Activated naive CD4-positive, alpha-beta T cell treated with anti-CD3 and anti-CD28 coated beads, Interleukin-2, amount 50 U/mL, for 24 hours (primary cell): ENCODE results near the gene PIK3R6.
"Not testable (repeated sequence)": the region's sequence is repeated elsewhere in the genome, so short reads cannot be mapped to it uniquely, and the experiment has no call there.

Experiments used
- H3K27ac Mint-ChIP-seq: one replicate; pipeline ENCODE4 v1.8.0; 2021; ENCODE audit warnings: mild to moderate bottlenecking, mixed read lengths
- H3K27me3 Mint-ChIP-seq: one replicate; pipeline ENCODE4 v1.8.0; 2021; ENCODE audit warnings: mixed read lengths
- H3K36me3 Mint-ChIP-seq: one replicate; pipeline ENCODE4 v1.8.0; 2021; ENCODE audit warnings: mixed read lengths
- H3K4me1 Mint-ChIP-seq: one replicate; pipeline ENCODE4 v1.8.0; 2021; ENCODE audit warnings: mixed read lengths
- H3K4me3 Mint-ChIP-seq: one replicate; pipeline ENCODE4 v1.8.0; 2021; ENCODE audit warnings: mild to moderate bottlenecking, mixed read lengths
- H3K9me3 Mint-ChIP-seq: one replicate; pipeline ENCODE4 v1.8.0; 2021; ENCODE audit warnings: mixed read lengths

Gene PIK3R6

DNA sequence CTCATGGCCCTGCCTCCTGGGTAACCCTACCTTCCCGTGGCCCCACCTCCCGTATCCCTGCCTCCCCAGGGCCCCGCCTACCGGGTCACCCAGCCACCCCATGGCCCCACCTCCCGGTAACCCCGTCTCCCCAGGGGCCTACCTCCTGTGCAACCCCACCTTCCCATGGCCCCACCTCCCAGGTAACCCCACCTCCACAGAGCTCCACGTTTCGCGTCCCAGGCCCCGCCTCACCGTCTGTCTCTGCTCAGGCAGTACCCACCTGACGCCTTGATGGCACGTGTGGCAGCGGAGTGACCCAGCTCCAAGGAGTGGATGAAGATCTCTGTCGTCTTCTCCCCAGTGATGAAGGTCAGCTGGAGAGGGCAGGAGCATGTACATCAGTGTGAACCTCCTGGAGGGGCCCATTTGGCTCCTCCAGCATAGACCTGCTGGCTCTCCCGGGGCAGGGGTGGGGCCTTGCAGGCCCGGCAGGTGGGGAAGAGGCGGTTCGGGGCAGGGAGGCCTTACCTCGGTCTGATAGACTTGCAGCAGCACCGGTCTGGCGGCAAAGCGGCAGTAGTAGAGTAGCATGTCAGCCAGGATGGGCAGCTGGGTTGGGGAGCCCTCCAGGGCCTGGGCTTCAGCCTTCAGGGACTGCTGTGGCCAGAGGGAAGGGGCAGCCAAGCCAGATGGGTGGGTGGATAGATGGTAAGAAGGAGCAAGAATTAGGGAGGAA lies 18.7 kb upstream of the PIK3R6 start:
- Mint-ChIP-seq H3K9me3 (no peaks in the 10 kb centered on the region), H3K27me3 (no peaks in the 10 kb centered on the region), H3K36me3 (peaks cover 21% of the 10 kb centered on the region), H3K4me1 (no peaks in the 10 kb centered on the region), H3K4me3 (no peak overlapping the region), H3K27ac (peak overlapping the region; percentile 85)

DNA sequence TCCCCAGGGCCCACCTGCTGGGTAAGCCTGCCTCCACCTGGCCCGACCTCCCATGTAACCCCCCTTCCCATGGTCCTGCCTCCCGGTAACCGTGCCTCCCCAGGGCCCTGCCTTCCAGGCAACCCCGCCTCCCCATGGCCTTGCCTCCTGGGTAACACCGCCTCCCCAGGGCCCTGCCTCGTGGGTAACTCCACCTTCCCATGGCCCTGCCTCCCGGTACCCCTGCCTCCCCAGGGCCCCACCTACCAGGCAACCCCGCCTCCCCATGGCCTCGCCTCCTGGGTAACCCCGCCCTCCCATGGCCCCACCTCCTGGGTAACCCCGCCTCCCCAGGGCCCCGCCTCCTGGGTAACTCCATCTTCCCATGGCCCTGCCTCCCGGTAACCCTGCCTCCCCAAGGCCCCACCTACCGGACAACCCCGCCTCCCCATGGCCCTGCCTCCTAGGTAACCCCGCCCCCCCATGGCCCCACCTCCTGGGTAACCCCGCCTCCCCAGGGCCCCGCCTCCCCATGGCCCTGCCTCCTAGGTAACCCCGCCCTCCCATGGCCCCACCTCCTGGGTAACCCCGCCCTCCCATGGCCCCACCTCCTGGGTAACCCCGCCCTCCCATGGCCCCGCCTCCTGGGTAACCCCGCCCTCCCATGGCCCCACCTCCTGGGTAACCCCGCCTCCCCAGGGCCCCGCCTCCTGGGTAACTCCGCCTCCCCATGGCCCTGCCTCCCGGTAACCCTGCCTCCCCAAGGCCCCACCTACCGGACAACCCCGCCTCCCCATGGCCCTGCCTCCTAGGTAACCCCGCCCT lies 17.9 kb upstream of the PIK3R6 start:
- not testable (repeated sequence) for H3K27ac Mint-ChIP-seq, H3K27me3 Mint-ChIP-seq, H3K9me3 Mint-ChIP-seq, H3K4me3 Mint-ChIP-seq, H3K4me1 Mint-ChIP-seq
- H3K36me3 Mint-ChIP-seq = peaks cover 21% of the 10 kb centered on the region

DNA sequence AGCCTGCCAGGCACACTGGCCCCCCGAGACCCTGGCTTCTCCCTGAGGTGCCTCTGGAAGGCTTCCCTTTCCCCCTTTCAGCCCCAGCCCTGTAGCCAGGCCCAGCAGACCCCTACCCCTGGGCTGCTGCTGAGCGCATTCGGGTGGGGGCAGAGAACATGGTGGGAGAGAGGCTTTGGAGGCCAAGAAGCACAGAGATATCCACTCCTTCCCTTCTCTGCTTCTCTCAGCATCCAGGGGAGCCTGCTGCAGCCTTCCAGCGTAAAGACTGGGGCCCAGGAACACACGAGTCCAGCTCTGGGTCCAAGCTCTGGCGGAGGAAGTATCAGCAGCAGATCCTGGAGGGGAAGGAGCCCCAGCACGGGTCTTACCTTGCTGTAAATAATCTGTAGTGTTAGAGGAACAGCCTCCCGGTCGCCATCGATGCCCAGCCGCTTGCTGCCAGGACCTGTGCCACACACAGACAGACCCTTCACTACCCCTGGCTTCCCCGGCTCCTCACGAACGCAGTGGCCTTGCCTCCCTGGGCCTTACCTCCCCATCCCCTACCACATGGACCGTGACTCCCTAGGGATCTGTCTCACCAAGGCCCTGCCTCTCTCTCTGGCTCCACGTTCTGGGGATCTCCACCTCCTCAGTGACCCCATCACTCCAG lies 17.0 kb upstream of the PIK3R6 start:
- peaks cover 21% of the 10 kb centered on the region for H3K36me3 Mint-ChIP-seq
- H3K27me3 Mint-ChIP-seq = no peaks in the 10 kb centered on the region
- no peak overlapping the region for H3K4me3 Mint-ChIP-seq
- peak overlapping the region; percentile 38 for H3K27ac Mint-ChIP-seq
- no peaks in the 10 kb centered on the region for H3K9me3 Mint-ChIP-seq
- H3K4me1 Mint-ChIP-seq = no peaks in the 10 kb centered on the region

DNA sequence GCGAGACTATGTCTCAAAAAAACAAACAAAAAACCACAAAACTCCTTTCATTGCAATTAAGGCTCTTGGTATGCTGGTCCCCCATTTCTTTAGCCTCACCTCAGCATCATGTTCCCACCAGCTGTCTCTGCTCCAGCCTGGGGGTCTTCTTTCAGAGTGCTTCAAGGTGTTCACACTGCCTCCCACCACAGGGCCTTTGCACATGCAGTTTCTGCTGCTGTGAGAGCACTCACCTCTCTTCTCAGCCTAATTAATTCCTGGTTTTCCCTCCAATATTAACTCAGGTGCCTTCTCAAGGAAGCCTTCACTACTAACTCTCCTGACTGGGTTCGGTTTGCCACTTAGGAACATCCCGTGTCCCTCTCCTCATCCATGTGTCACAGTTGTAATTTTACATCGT lies 15.9 kb upstream of the PIK3R6 start:
- H3K36me3 Mint-ChIP-seq = peaks cover 23% of the 10 kb centered on the region
- no peaks in the 10 kb centered on the region for H3K4me1 Mint-ChIP-seq
- H3K27ac Mint-ChIP-seq = no peak overlapping the region
- H3K4me3 Mint-ChIP-seq = no peak overlapping the region
- H3K27me3 Mint-ChIP-seq = no peaks in the 10 kb centered on the region
- no peaks in the 10 kb centered on the region for H3K9me3 Mint-ChIP-seq

DNA sequence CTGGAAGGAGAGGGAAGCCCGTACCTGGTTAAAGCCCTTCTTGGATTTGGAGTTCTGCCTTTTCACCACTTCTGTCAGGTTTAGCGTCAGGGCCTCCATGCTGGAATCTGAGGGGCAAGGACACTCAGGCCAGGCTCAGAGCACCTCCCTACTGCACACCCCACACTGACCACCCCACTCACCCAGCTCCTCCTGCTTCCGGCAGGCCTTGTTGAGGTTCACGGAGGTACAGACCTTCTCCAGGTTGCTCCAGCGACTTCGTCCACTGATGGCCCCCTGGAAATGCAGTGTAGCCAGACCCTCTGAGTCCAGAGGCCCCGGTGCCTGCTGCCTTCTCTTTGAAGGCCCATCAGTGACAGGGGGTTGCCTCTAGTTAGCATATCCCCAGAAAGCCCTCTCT lies 14.1 kb upstream of the PIK3R6 start:
- H3K4me3 Mint-ChIP-seq = no peak overlapping the region
- H3K27ac Mint-ChIP-seq = no peak overlapping the region
- no peaks in the 10 kb centered on the region for H3K9me3 Mint-ChIP-seq
- H3K4me1 Mint-ChIP-seq = peaks cover 4% of the 10 kb centered on the region
- H3K36me3 Mint-ChIP-seq = peaks cover 30% of the 10 kb centered on the region
- no peaks in the 10 kb centered on the region for H3K27me3 Mint-ChIP-seq

DNA sequence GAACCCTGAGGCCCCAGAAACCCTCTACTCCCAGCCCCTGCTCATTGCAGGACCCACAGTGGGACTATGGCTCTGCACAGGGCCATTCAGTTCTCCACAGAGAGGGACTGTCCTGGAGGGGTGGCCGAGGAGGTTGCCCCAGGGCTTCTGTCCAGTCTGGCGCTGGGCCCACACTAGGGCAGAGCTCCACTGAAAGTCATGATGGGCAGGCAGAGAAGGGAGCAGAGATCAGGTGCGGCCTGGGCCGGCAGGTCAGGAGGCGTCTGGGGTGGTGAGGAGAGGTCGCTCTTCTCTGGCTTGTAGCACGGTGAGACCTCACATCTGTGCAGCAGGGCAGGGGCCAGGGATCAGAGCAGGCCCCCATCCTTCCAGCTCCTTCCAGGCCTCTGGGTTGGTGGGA lies 13.0 kb upstream of the PIK3R6 start:
- Mint-ChIP-seq H3K27ac (no peak overlapping the region), H3K4me3 (no peak overlapping the region), H3K36me3 (peaks cover 25% of the 10 kb centered on the region), H3K27me3 (no peaks in the 10 kb centered on the region), H3K4me1 (peaks cover 4% of the 10 kb centered on the region), H3K9me3 (no peaks in the 10 kb centered on the region)

DNA sequence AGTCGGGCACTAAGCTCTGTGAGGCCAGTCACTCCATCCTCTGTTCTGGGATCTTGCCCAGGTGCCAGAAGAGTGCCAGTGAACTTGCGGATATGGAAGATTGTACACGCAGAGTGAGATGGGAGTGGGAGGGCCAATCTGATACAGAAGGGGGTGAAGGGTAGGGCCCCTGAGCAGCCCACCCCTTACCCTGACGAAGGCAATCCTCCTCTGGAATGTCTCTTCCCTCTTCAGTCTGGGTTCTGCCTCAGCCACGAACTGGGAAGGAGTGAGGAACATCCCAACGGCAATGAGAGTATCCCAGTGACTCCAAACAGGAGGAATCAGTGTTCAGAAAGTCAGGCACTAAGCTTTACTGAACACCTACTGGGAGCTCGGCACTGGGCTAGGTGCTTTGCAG lies 11.9 kb upstream of the PIK3R6 start:
- Mint-ChIP-seq H3K4me1 (peaks cover 12% of the 10 kb centered on the region), H3K27me3 (no peaks in the 10 kb centered on the region), H3K36me3 (peaks cover 25% of the 10 kb centered on the region), H3K9me3 (no peaks in the 10 kb centered on the region), H3K27ac (no peak overlapping the region), H3K4me3 (no peak overlapping the region)

DNA sequence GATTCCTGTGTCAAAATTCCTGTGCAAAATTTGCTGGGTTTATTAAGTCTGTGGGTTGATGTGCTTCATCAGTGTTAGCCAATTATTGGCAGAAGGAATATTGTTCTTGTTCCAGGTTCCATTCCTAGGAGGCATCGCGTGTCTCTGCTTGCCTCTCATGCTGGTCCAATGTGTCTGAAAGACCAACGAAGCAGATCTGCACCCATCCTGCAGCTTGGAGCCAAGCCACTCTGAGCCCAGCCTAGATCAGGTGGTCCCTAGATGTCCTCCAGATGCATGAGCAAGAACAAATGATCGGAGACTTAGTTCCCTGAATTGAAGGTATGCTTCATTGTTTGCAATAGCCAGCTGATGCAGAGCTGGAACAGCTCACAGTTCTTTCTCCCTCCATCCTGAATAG lies 10.5 kb upstream of the PIK3R6 start:
- H3K4me3 Mint-ChIP-seq = no peak overlapping the region
- H3K36me3 Mint-ChIP-seq = peaks cover 15% of the 10 kb centered on the region

DNA sequence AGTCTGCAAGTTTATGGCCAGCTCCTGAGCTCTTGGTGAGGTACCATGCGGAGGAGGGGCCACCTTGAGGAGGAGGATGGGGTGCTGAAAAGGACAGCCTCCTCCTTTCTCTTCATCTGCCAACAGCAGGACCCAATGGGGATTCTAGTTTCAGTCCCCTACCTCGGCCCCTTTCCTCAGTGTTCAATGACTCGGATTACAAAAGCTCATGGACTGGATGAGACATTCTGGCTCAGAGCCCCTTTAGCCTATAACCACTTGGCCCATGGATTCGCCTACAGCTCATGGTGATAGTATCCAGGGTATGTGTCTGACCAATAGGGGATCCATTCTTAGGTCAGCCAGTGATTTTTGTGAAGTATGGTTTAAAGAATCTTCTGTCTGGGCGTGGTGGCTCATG lies 8.5 kb upstream of the PIK3R6 start:
- H3K4me3 Mint-ChIP-seq = no peak overlapping the region
- H3K4me1 Mint-ChIP-seq = peaks cover 19% of the 10 kb centered on the region
- H3K36me3 Mint-ChIP-seq = peaks cover 12% of the 10 kb centered on the region
- no peak overlapping the region for H3K27ac Mint-ChIP-seq
- no peaks in the 10 kb centered on the region for H3K27me3 Mint-ChIP-seq
- no peaks in the 10 kb centered on the region for H3K9me3 Mint-ChIP-seq

More for the DNA sequence above, 10.5 kb upstream of the PIK3R6 start:
- H3K9me3 Mint-ChIP-seq = no peaks in the 10 kb centered on the region
- no peaks in the 10 kb centered on the region for H3K27me3 Mint-ChIP-seq
- H3K27ac Mint-ChIP-seq = peak overlapping the region; percentile 78
- peaks cover 19% of the 10 kb centered on the region for H3K4me1 Mint-ChIP-seq

DNA sequence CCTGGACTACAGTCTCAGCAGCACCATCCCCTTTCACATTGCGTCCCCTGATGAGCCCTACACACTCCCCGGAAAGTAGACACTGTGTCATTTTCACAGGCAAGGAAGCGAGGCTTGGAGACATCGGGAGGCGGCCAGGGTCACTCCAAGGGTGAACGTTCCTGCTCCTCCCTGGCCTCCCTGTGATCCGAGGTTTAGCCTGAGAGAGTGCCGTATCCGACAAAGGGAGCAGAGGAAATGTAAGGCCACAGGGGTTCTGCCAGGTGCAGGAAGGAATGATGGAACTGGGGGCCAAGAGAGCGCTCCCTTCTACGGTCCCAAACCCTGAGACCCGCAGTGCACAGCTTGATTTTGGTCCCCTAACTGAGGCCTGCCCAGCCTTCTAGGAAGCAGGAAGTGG lies 8.0 kb upstream of the PIK3R6 start:
- H3K27me3 Mint-ChIP-seq = no peaks in the 10 kb centered on the region
- H3K9me3 Mint-ChIP-seq = no peaks in the 10 kb centered on the region
- peaks cover 19% of the 10 kb centered on the region for H3K4me1 Mint-ChIP-seq
- no peak overlapping the region for H3K27ac Mint-ChIP-seq
- peaks cover 12% of the 10 kb centered on the region for H3K36me3 Mint-ChIP-seq
- no peak overlapping the region for H3K4me3 Mint-ChIP-seq

DNA sequence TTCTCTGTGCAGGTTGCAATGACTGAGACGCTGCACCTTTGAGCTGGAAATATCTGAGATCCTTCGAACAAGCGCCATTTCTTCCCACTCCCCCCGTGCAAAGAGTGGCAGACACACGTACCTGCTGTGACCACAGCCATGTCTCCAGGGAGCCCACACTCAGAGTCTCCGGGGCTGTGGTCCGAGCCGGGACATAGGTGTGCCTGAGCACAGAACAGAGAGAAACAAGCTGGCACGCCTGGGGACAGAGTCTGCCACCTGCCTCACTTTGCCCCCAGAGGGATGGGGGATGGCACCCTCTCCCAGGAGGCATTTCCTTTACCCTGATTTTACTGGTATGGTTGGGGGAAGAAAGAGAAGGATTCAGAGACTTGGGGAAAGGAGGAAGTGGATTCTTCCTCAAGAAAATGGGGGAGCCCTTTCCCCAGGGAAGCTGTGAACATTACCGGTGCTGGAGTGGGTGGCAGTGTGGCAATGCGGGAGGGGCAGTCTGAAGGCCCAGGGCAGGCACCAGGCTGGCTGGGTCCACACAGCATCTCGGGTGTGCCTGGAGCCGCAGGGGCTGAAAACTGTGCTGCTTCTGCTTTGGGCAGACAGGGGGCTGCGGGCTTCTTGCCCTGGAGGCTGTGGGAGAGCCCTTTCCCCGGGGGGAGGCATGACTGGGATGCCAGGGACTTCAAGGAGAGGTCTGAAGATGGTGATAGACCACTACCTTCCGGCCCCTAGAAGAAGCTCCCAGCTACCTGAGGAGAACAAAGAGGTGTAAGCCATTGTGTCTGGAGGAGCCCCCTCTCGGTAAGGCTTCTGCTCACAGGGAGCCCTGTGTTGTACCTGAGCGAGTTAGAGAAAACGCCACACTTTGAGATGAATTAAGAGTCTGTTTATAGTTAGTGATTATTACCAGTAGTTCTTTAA lies 6.6 kb upstream of the PIK3R6 start:
- H3K27ac Mint-ChIP-seq = no peak overlapping the region
- peaks cover 19% of the 10 kb centered on the region for H3K4me1 Mint-ChIP-seq
- no peaks in the 10 kb centered on the region for H3K9me3 Mint-ChIP-seq
- no peak overlapping the region for H3K4me3 Mint-ChIP-seq
- peaks cover 12% of the 10 kb centered on the region for H3K36me3 Mint-ChIP-seq
- H3K27me3 Mint-ChIP-seq = no peaks in the 10 kb centered on the region

DNA sequence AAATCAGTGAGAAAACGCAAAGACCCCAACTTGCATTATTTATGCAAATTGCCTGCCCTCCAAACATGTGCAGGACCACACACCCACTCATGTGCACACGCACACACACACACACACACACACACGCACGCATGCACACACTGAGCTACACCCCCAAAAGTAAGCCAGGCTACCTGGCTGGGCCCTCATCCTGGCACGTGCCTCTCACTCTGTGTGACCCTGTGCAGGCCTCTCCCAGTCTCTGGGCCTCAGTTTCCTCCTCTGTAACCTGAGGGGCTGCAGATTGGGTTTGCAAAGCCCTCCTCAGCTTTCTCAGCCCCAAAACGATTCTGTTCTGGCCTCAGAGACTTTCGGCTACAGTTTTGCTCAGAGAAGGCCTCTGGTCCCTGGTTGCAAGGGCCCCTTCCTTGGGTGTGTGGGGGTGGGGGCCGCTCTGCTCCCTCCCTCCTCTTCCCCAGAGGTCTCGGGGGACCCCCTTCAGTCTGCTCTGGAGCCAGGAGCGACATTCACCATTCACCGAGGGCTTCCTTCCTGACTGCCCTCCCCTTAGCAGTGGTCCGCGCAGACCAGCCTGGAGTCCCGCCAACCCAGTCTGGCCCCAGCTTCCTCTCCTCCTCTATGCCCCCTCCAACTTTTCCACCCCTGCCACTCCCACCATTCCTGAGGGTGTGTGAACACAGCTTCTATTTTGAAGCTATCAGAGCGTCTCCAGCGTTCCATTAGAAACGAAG lies 5.4 kb upstream of the PIK3R6 start:
- Mint-ChIP-seq H3K27ac (no peak overlapping the region), H3K9me3 (no peaks in the 10 kb centered on the region), H3K36me3 (peaks cover 6% of the 10 kb centered on the region), H3K27me3 (no peaks in the 10 kb centered on the region), H3K4me1 (peaks cover 27% of the 10 kb centered on the region), H3K4me3 (no peak overlapping the region)

DNA sequence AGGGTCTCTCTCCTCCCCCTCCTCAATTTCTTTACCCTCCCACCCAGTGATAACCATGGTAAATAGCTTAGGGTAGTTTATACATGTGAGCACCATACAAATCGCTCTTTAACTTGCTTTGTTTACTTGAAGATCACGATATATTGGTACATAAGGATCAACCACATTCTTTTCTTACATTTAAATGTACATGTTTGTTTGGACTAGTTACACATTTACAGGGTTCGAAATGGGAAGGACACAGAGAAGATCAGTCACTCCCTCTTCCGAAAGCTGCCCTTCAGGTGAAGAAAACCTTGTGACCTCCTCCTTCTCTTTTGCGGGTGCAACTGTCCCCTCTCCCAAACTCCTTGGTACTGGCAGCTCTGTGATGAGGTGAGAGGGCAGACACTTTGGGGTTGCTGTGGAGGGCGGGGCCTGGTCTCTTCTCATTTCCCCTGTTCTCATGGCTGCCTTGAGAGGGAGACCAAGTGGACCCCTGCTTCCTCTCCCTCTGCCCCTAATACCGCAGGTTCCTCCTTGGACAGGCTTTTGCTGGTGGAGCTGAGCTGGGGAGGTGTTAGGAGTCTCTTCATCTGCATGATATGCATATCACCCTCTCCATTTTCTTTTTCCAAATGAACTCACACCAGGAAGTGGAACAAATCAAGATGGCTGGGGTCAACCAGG lies 4.7 kb upstream of the PIK3R6 start:
- H3K4me1 Mint-ChIP-seq = peaks cover 30% of the 10 kb centered on the region

DNA sequence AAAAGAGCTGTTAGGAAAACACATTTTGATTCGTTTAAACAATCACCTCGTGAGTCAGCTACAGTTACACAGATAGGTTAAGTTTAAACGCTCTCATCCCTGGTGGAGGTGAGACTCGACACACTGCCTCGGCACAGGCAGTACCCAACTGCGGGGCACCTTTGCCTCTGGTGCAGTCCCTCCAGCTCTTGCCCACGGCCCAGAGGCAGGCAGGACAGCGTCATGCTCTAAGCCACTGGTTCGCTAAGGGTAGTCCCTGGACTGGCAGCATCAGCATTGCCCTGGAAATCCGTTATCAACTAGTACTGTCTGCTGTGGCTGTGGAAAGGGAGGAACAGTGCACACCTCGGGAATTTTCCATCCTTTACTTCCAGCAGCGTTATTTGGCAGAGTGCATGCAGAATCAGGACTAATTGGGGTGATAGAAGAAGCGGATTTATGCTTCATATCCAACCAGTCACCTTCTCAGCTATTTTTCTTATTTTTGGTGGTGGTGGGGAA lies 3.7 kb upstream of the PIK3R6 start:
- Mint-ChIP-seq H3K9me3 (no peaks in the 10 kb centered on the region), H3K4me1 (peaks cover 38% of the 10 kb centered on the region), H3K4me3 (no peak overlapping the region), H3K27me3 (no peaks in the 10 kb centered on the region), H3K27ac (no peak overlapping the region), H3K36me3 (no peaks in the 10 kb centered on the region)

More for the DNA sequence above, 4.7 kb upstream of the PIK3R6 start:
- Mint-ChIP-seq H3K36me3 (peaks cover 2% of the 10 kb centered on the region), H3K9me3 (no peaks in the 10 kb centered on the region), H3K27me3 (no peaks in the 10 kb centered on the region), H3K27ac (no peak overlapping the region), H3K4me3 (no peak overlapping the region)
